Activated CD8-positive, alpha-beta memory T cell treated with anti-CD3 and anti-CD28 coated beads, Interleukin-2, amount 10 ng/mL, durations not matched to agents 7 days and 5 days (primary cell): ENCODE measurements around the gene LLGL2. TPM values are rescaled to one million over a fixed set of nuclear protein-coding genes. Genes with fewer than 3 reads are reported as not detected.
"Not testable (repeated sequence)": the region's sequence is repeated elsewhere in the genome, so short reads cannot be mapped to it uniquely, and the experiment has no call there.

Source experiments
- ATAC-seq: fragments of 150-1000 bp; cut with Tn5 transposase; one replicate; pipeline ENCODE4 v1.10.0; 2021; ENCODE audit warnings: moderate library complexity
- CTCF ChIA-PET: fragments of 350-600 bp; sonication (Branson Sonifier 250); formaldehyde crosslinking; loops from one replicate; lab custom pipeline; 2021; ENCODE audit warnings: antibody characterized with exemption; lab: Charles Lee
- DNase-seq: peaks from one replicate; pipeline ENCODE4 v3.0.0-alpha.2; 2020
- H3K27ac Mint-ChIP-seq: one replicate; pipeline ENCODE4 v1.8.0; 2021; ENCODE audit warnings: mild to moderate bottlenecking, mixed read lengths
- H3K27me3 Mint-ChIP-seq: one replicate; pipeline ENCODE4 v1.8.0; 2021; ENCODE audit warnings: mixed read lengths
- H3K36me3 Mint-ChIP-seq: one replicate; pipeline ENCODE4 v1.8.0; 2021; ENCODE audit warnings: mild to moderate bottlenecking, mixed read lengths
- H3K4me1 Mint-ChIP-seq: one replicate; pipeline ENCODE4 v1.8.0; 2021; ENCODE audit warnings: mixed read lengths
- H3K4me3 Mint-ChIP-seq: one replicate; pipeline ENCODE4 v1.8.0; 2021; ENCODE audit warnings: mild to moderate bottlenecking, moderate library complexity, mixed read lengths
- H3K9me3 Mint-ChIP-seq: one replicate; pipeline ENCODE4 v1.8.0; 2022; ENCODE audit warnings: low read depth, mixed read lengths
- total RNA-seq, 2 experiments: library from RNA; stranded (reverse); gene quantifications; one replicate each; pipeline ENCODE4 v1.2.3, GENCODE V29; 2021

Gene LLGL2
- total RNA-seq, 2 experiments from 2014 or later, result 15.7 to 30.5 TPM

- peaks cover 13% of the 10 kb centered on the region for H3K4me1 Mint-ChIP-seq
- no peaks in the 10 kb centered on the region for H3K9me3 Mint-ChIP-seq
- ATAC-seq (peak; percentile 40), DNase-seq (peak; percentile 70)
- H3K27ac Mint-ChIP-seq, result no peak within 1 kb of the TSS
- CTCF ChIA-PET, result interaction anchor here (0.6 to 6.3 kb wide), 19 partner anchors 9 to 394 kb away, joined by 3 to 47 read pairs (median 4); partner anchors contain the start of genes RECQL5, SAP30BP, SMIM5 and TSEN54
- H3K36me3 Mint-ChIP-seq, result no peaks in the 10 kb centered on the region
- peak within 1 kb of the TSS; percentile 42 for H3K4me3 Mint-ChIP-seq
- H3K27me3 Mint-ChIP-seq, result peaks cover 27% of the 10 kb centered on the region
Measured at GRCh38 chr17:75587675-75588595, 62.4 kb downstream of the LLGL2 start, which contains the start of gene MYO15B. Gene MYO15B, plus strand, starts transcription at chr17:75587800. Its CDS starts 258 bp downstream, at chr17:75588058.

GRCh38 chr17:75588596-75589011, 63.1 kb downstream of the LLGL2 start:
- peak; percentile 52 for DNase-seq
- Mint-ChIP-seq H3K9me3 (no peaks in the 10 kb centered on the region), H3K36me3 (no peaks in the 10 kb centered on the region), H3K27me3 (peaks cover 27% of the 10 kb centered on the region), H3K4me3 (peak overlapping the region; percentile 42), H3K4me1 (peaks cover 12% of the 10 kb centered on the region), H3K27ac (no peak overlapping the region)
- ATAC-seq, result peak; percentile 32
- CTCF ChIA-PET, result interaction anchor here (0.6 to 6.3 kb wide), 18 partner anchors 10 to 176 kb away, joined by 3 to 47 read pairs (median 4); partner anchors contain the start of genes RECQL5, SAP30BP, SMIM5 and TSEN54

- CTCF ChIA-PET, result interaction anchor here (0.8 to 6.3 kb wide), 17 partner anchors 8 to 164 kb away, joined by 3 to 47 read pairs (median 4); partner anchors contain the start of genes RECQL5, SAP30BP, SMIM5 and TSEN54
- H3K27me3 Mint-ChIP-seq, result peaks cover 27% of the 10 kb centered on the region
- H3K36me3 Mint-ChIP-seq, result no peaks in the 10 kb centered on the region
- ATAC-seq (peak; percentile 82), DNase-seq (peak; percentile 97)
- H3K27ac Mint-ChIP-seq, result peak overlapping the region; percentile 70
- peaks cover 12% of the 10 kb centered on the region for H3K4me1 Mint-ChIP-seq
- no peaks in the 10 kb centered on the region for H3K9me3 Mint-ChIP-seq
- H3K4me3 Mint-ChIP-seq, result peak overlapping the region; percentile 71
Measured at GRCh38 chr17:75589012-75589918, 63.8 kb downstream of the LLGL2 start.

DNA sequence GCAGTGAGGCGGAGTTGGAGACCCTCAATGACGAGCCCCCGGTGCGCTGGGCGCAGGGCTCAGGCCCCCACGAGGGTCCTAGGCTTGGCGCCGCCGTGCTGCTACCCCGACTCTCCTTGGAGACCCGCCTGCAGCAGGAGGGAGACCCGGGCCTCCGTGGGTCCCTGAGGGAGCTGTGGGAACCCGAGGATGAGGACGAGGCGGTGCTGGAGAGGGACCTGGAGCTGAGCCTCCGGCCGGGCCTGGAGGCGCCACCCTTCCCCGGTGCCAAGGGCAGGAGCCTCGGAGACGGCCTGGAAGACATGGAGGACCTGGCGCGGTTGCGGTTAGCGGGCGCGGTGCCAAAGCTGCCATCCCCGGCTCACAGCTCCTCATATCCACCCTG, 64.4 kb downstream of the LLGL2 start:
- H3K27ac Mint-ChIP-seq, result no peak overlapping the region
- no peaks in the 10 kb centered on the region for H3K36me3 Mint-ChIP-seq
- DNase-seq (no peak), ATAC-seq (no peak)
- no peaks in the 10 kb centered on the region for H3K9me3 Mint-ChIP-seq
- peaks cover 12% of the 10 kb centered on the region for H3K4me1 Mint-ChIP-seq
- H3K4me3 Mint-ChIP-seq, result no peak overlapping the region
- peaks cover 27% of the 10 kb centered on the region for H3K27me3 Mint-ChIP-seq
- CTCF ChIA-PET, result interaction anchor here (1.2 to 6.3 kb wide), 7 partner anchors 9 to 163 kb away, joined by 3 to 47 read pairs (median 5); partner anchors contain the start of genes SMIM5 and TSEN54

DNA sequence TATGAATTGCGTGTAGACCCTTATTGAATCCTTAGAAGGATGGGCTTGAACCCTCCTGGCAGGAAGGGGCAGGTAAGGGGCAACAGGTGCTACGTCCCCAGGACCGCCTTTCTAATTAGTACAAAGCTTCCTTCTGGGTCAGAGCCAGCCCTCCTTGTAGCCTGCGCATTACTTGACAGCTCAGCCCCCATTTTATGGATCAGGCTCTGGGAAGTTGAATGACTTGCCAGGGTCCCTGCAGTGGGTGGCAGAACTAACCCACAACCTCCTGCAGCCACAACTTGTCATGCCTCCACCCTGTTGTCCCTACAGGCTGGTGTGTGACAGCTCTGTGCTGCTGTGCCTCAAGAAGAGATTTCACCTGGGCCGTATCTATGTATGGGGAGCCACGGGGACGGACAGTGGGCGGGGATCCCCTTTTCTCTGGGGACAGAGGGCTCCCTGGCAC, 64.8 kb downstream of the LLGL2 start:
- DNase-seq (no peak), ATAC-seq (no peak)
- Mint-ChIP-seq H3K27ac (no peak overlapping the region), H3K27me3 (peaks cover 23% of the 10 kb centered on the region), H3K36me3 (no peaks in the 10 kb centered on the region), H3K4me1 (peaks cover 12% of the 10 kb centered on the region), H3K4me3 (no peak overlapping the region), H3K9me3 (no peaks in the 10 kb centered on the region)
- CTCF ChIA-PET, result interaction anchor here (1.2 to 6.3 kb wide), 7 partner anchors 9 to 163 kb away, joined by 3 to 47 read pairs (median 5); partner anchors contain the start of genes SMIM5 and TSEN54

DNA sequence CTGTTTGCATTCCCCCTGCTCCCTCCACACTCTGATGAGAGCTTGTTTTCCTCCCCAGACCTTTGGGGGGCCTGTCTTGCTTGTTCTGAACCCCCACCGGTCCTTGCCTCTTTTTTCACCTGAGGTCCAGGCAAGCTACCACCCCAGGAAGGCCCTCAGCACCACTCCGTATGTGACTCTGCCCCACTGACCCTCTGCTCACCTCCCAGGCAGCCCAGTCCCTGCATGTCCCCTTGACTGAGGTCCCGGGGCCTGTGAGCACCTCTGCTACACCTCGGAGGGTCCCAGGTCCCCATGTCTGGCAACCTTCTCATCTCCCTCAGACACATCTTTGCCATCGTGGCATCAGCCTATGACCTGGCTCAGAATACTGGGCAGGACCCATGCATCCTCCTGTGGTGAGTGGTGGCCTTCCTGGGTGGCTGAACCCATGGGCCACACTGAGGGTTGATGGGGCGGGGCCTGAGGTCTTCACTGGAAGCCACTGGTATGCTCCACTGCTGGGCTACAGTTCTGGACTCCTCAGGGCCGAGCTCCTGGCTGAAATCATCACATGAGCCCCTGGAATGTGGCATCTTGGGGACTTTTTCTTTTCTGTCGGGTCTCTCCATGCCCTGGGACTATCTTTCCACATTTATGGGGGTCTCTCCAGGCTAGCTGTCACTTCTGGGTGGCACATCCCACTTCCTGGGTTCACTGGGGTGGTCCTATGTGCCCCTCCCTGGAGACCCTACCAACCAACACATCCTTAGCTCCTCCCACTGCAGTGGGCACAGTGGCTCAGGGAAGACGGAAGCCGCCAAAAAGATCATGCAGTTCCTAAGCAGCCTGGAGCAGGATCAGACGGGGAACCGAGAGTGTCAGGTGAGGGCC, 65.6 kb downstream of the LLGL2 start:
- no peak for DNase-seq
- H3K27ac Mint-ChIP-seq, result peak overlapping the region; percentile 1

GRCh38 chr17:75591722-75592302, 66.3 kb downstream of the LLGL2 start:
- ATAC-seq, result no peak

More for the DNA sequence above, 65.6 kb downstream of the LLGL2 start:
- no peaks in the 10 kb centered on the region for H3K36me3 Mint-ChIP-seq
- H3K4me3 Mint-ChIP-seq, result peak overlapping the region; percentile 12
- H3K4me1 Mint-ChIP-seq, result peaks cover 12% of the 10 kb centered on the region
- peaks cover 16% of the 10 kb centered on the region for H3K27me3 Mint-ChIP-seq
- H3K9me3 Mint-ChIP-seq, result no peaks in the 10 kb centered on the region
- no peak for ATAC-seq
- CTCF ChIA-PET, result interaction anchor here (1.2 to 6.3 kb wide), 8 partner anchors 9 to 162 kb away, joined by 3 to 47 read pairs (median 5); partner anchors contain the start of genes SMIM5 and TSEN54

GRCh38 chr17:75592348-75593020, 67.0 kb downstream of the LLGL2 start:
- ATAC-seq, result no peak
- H3K27ac Mint-ChIP-seq, result no peak overlapping the region
- no peaks in the 10 kb centered on the region for H3K36me3 Mint-ChIP-seq
- no peaks in the 10 kb centered on the region for H3K9me3 Mint-ChIP-seq
- H3K27me3 Mint-ChIP-seq, result peaks cover 3% of the 10 kb centered on the region
- no peak for DNase-seq
- no peak overlapping the region for H3K4me3 Mint-ChIP-seq
- CTCF ChIA-PET, result interaction anchor here (1.0 to 6.3 kb wide), 3 partner anchors 8 to 161 kb away, joined by 4 to 47 read pairs (median 4); no protein-coding TSS in a partner anchor
- H3K4me1 Mint-ChIP-seq, result peaks cover 9% of the 10 kb centered on the region

More at GRCh38 chr17:75591722-75592302, 66.3 kb downstream of the LLGL2 start:
- H3K4me3 Mint-ChIP-seq, result no peak overlapping the region
- H3K27me3 Mint-ChIP-seq, result peaks cover 10% of the 10 kb centered on the region
- no peak for DNase-seq
- no peak overlapping the region for H3K27ac Mint-ChIP-seq
- H3K36me3 Mint-ChIP-seq, result no peaks in the 10 kb centered on the region
- no peaks in the 10 kb centered on the region for H3K9me3 Mint-ChIP-seq
- H3K4me1 Mint-ChIP-seq, result peaks cover 12% of the 10 kb centered on the region
- CTCF ChIA-PET, result interaction anchor here (1.2 to 6.3 kb wide), 2 partner anchors 8 to 162 kb away, joined by 4 to 47 read pairs; no protein-coding TSS in a partner anchor

DNA sequence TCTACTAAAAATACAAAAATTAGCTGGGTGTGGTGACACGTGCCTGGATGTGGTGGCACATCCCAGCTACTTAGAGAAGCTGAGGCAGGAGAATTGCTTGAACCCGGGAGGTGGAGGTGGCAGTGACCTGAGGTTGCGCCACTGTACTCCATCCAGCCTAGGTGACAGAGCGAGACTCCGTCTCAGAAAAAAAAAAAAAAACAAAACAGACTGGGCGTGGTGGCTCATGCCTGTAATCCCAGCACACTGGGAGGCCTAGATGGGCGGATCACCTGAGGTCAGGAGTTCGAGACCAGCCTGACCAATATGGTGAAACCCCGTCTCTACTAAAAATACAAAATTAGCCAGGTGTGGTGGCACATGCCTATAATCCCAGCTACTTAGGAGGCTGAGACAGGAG, 67.9 kb downstream of the LLGL2 start:
- not testable (repeated sequence) for H3K36me3 Mint-ChIP-seq, H3K27me3 Mint-ChIP-seq, H3K9me3 Mint-ChIP-seq, H3K4me1 Mint-ChIP-seq, H3K27ac Mint-ChIP-seq, DNase-seq, H3K4me3 Mint-ChIP-seq, ATAC-seq
- CTCF ChIA-PET, result interaction anchor here (0.7 to 6.3 kb wide), 6 partner anchors 7 to 637 kb away, joined by 3 to 47 read pairs (median 4); no protein-coding TSS in a partner anchor

DNA sequence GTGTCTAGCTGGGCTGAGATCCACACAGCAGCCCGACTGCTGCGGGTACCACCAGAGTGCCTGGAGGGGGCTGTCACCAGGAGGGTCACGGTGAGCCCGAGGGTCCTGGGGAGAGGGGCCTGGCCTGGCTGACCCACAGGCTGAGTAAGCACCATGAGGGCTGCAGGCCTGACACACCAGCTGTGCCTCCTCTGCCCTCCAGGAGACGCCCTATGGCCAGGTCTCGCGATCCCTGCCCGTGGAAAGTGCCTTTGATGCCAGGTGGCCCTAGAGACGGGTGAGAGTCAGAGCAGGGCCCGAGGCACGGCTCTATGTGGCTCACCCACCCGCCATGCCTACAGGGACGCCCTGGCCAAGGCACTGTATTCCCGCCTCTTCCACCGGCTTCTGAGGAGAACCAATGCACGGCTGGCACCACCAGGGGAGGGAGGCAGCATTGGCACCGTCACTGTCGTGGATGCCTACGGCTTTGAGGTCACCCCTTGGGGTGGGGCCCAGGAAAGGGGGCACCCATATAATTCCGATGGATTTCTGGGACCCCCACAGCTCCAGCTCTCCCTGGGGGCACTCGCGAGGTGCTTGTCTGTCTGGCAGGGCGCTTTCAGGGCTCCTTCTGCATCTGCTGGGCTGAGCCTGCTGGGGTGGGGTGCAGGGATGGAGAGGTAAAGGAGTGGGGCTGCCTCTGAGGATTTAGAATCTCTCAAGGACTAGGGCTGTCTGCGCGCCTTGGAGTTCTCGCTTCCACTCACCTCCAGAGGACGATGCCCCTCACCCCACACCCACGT, 69.2 kb downstream of the LLGL2 start:
- Mint-ChIP-seq H3K9me3 (no peaks in the 10 kb centered on the region), H3K36me3 (no peaks in the 10 kb centered on the region), H3K27ac (no peak overlapping the region), H3K27me3 (no peaks in the 10 kb centered on the region), H3K4me3 (no peak overlapping the region), H3K4me1 (peaks cover 9% of the 10 kb centered on the region)
- DNase-seq, result no peak
- CTCF ChIA-PET, result interaction anchor here (0.6 to 1.0 kb wide), 2 partner anchors 91 to 155 kb away, joined by 3 to 4 read pairs; no protein-coding TSS in a partner anchor
- ATAC-seq, result no peak
